GM18511 (cell line): ENCODE results near the gene GRID2.

Source experiments
- ATAC-seq: cut with Tn5 transposase; IDR thresholded peaks from one replicate; pipeline ENCODE4 v1.9.1; 2021; ENCODE audit warnings: mild to moderate bottlenecking, moderate library complexity; ENCODE audit not compliant: unreplicated experiment

GRID2 gene

DNA sequence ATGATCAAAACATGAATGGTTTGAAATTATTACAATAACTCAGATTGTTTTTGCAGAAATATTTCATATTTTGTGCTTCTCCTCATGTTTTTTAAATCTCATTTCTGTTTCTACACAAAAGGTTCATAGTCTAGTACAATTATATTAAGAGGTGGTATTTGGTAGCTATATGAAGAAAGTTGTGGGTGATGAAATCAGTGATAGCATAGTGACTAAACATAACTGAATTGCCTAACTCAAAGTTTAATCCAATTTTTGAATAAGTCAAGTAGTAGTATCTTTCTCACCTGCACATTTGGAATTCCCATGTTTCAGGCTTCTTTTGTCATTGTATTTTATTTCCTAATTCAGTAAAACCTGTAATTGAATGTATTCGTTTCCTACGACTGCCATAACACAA is 648.7 kb downstream of the GRID2 start:
- ATAC-seq: no peak

DNA sequence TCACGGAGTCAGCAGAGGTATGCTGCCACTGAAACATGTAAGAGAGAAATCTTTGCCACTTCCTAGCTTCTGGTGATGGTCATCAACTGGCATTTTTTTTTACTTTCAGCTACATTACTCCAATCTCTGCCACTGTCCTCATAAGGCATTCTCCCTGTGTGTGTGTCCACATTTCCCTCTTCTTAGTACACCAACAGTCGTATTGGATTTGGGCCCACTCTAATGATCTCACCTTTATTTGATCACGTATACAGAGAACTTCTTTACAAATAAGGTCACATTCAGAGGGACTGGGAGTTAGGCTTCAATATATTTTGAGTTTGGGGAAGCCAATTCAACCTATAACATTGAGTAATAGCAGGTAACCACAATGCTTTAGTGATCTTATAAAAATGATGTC is 649.1 kb downstream of the GRID2 start:
- no peak for ATAC-seq

DNA sequence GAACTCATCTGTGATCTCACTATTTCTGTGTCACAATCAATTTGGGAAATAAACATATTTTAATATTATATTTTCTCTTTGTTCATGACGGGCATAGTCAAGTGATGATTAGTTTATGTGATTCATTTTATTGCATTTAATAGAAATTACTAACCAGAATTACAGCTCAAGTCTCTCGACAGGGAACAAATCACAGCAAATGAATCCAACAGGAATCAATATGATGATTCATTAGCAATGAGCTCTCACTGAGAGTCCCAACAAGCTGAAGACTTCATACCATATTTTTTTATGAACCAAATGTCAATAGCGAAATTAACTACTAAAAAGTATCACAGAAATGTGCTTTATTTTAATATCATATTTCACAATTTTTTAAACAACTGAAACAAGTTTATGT is 649.7 kb downstream of the GRID2 start:
- no peak for ATAC-seq

DNA sequence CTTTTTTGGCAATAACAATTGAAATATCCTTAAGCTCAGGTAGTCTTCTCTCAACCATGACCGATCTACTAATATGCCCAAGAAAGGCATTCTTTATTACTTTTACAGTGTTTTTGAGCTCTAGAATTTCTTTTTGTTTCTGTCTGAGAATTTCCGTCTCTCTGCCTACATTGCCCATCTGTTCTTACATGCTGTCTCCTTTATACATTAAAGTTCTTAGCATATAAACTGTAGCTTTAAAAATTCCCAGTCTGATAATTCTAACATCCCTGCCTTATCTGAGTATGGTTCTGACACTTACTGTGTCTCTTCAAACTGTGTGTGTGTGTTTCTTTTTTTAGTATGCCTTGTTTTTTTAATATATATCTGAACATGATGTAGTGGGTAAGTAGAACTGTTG is 658.1 kb downstream of the GRID2 start:
- ATAC-seq: no peak

DNA sequence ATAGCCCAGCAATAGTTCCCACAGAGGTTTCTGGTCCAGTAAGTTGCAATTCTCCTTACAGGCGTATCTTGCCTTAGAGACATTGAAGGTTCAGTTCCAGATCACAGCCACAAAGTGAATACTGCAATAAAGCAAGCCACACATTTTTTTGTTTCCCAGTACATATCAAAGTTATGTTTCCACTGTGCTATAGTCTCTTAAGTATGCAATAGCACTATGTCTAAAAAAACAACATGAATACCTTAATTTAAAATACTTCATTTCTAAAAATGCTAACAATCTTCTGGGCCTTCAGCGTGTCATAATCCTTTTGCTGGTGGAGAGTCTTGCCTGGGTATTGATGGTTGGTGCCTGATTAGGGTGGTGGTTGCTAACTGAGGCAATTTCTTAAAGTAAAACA is 659.1 kb downstream of the GRID2 start:
- ATAC-seq: no peak

DNA sequence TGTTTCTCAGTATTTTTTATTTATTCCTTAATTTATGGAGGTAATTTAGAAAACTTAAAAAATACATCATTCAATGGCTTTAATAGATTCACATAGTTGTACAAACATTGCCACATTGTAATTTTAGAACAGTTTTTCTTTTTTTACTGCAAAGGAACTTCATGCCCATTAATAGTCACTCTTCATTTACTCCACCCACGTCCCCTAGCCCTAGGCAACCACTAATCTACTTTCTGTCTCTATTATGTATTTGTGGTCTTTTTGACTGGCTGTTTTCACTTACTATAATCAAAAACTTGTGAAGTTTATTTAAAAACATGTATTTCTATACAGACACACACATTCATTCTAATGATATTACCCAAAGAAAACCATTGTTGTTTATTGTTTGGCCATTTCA is 664.8 kb downstream of the GRID2 start:
- no peak for ATAC-seq

DNA sequence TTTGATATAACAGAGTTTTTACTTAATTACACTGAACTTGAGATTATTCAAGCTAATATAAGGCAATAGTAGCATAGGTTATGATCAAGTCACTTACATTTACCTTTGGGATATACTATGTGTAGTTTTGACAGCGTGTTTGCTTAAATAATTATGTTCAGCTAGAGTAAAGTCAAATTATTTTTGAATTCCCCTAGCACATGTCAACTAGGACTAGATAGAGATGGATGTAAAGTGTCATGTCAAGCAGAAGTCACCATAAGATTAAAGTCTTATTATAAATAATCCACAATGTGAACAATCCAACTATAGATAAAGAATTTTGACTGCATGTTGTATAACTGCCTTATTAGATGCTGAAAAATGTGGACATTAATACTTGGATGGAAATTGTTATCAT is 665.2 kb downstream of the GRID2 start:
- no peak for ATAC-seq

DNA sequence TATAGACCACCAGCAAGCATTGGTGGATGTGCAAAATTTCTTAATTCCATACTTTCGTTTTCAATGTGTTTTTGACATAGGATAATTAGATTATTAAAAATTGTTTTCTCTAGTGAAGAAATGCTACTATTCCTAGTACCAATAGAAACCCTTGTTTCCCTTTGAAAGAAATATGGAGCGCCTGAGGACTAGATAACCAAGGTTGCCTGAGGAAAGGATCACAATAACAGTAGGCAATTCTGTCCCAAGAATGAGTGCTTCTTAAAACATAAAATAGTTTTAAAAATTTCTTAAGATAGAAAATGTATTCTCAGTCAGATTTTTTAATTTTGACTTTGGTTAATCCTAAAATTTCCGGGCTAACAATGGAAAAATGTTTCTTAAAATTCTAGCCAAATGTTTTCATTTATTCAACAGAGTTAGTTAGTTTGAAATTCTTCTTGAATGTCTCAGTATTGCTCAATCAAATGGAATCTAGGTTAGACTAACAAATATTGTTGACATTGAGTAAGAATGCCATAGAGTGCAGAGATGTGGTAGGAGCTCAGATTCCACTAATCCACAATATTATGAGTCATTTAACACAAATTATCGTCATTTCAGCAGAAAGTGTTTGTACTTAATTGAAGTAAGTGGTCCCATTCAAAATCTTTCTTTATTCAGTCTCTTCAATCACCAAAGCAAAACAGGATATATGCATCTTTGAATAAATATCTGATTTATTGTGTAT is 666.0 kb downstream of the GRID2 start:
- ATAC-seq: no peak

DNA sequence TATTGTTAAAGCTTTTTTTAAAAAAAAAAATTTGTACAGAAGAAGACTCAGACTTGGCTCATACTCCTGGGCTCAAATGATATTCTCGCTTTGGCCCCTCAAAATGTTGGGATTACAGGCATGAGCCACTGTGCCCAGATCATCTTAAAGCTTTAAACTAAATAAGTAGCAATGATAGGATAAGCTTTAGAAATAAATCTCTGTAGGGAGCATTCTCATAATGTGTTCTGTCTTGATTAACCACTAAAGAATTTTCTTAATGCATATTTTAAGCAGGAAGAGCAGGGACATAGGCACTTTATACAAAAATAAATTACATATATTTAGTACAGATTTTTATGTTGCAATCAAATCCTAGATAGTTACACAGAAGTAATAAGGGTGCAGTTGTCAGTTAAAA is 667.2 kb downstream of the GRID2 start:
- no peak for ATAC-seq

DNA sequence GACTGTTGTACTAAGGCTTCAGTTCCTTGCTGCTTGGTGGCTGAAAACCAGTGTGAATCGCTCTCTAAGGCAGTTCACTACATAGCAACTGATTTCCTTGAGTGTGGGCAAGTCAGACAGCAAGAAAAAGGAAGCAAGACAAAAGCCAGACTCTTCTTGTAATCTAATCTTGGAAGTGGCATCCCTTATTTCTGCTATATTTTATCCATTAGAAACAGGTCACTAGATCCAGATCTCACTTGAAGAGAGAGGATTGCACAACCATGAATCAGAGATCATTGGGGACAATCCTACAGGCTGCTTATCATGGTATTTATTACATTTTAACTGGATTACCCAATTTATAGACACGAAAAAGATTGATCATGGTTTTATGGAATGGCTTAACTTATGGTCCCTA is 684.5 kb downstream of the GRID2 start:
- no peak for ATAC-seq

DNA sequence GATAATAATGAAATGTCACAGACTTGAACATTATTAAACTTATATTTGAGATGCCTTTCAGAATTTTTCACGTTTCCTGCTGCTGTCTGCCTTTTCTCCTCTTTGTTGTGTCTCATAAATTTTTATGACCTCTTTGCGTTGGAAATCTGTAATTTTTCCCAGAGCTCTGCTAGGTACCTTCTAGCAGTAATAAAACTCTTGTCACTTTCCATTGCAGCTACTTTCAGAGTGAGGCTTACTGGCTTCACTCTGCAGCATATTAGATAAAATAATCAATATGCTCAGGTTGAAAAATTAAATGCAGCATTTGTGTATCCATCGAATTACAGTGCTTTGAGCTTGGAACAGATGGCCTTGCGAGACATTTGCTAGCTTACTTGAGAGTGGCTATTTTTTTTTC is 689.0 kb downstream of the GRID2 start:
- no peak for ATAC-seq

DNA sequence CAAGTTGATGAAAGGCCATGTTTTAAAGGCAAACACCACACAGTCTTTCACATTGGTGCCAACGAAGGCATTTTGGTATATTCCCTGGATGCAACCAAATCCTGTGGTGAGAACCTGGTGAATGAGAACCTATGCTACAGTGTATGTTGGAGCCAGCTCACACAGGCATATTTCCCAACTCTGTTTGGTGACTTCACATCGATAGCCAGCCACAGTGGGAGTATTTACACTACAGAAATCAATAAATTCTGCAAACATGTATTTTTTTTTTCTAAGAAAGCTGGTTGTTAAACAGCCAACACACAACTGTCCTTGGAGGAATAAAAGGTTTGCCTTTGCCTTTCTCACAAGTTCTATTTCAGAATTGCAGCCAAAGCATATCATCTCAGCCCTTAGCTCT is 691.0 kb downstream of the GRID2 start:
- no peak for ATAC-seq

DNA sequence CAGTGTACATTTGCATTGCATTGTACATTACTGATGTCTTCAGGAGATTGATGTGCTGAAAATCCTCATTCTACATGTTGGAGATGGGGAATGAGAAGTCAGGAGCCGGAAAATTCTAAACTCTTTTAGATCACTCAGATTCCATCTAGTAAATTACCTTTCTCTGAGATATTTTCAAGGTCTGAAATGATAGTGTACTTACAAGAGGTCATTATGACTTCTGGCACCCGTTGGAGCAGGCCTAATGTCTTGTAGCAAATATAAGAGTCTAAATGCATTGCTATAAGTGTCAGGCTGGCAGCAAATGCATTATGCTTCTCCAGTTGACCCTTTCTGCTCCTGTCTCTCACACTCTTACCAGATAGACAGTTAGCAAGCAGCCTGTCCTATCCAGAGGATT is 692.8 kb downstream of the GRID2 start:
- ATAC-seq: no peak

DNA sequence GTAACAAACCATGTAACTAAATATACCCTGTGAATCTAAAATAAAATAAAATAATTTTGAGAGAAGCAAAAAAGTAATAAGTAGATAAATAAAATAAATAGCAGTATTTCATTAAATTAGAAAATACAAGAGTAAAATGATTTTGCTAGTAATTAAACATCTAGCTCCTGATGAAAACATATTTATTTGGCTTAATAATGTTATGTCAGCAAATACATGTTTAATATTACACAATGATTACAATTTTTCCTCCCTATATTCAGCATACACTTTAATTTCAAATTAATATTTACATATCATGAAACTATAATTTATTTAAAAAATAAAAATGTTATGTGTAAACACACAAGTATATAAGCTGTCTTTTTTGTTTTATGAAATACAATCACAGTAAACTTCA is 697.1 kb downstream of the GRID2 start:
- ATAC-seq: no peak

DNA sequence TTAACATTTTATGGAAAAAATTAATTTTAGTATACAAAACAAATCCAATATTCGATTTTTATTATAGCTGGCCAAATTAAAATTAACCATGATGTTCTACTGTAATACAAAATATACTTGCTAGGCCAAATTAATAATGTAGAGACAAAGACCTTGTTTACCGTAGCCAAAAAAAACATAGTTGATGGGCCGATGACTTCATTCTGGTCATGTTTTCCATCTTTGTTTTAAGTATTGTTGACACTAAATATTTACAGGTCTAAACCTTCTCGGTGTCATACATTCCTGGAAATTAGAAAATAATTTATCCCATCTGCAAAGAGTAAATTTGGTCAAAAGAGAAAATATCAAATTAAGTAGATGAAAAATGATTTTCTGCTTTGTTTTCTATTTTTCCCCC is 698.5 kb downstream of the GRID2 start:
- ATAC-seq: no peak

DNA sequence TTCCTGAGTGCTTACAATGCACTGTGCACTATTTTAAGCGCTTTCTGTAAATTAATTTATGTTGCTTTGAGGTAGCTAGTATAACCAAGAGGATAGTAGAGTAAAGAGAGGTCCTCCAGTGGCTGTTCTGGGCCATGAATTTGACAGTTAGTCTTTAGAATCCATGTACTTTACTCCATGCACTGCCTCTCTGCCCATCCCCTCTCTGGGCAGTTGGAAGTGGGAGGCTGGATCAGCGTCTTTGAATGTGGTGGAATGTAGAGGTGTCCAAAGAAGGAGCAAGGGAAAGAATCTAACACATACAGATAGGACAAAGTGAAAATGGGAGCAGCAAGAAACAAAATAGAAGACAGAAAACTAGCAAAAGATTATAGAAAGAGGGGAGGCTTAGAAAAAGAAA is 712.6 kb downstream of the GRID2 start:
- ATAC-seq: no peak

DNA sequence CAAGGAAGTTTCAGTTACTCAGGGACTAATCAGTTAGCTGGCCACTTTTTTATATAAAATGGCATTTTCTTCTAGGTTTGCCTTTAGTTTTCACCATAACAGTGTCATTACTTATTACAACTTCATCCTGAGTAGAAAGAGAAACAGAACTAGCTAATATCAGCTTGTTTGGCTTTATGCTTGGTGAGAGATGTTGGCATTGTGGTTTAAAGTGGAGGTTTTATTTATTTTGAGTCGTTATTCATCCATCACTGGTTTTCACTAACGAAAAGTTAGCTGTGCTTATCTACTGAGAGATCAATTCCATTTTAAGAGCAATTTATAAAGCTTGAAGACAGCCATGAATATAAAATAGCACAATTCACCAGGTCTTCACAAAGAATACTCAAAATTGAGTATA is 714.5 kb downstream of the GRID2 start:
- ATAC-seq: no peak

DNA sequence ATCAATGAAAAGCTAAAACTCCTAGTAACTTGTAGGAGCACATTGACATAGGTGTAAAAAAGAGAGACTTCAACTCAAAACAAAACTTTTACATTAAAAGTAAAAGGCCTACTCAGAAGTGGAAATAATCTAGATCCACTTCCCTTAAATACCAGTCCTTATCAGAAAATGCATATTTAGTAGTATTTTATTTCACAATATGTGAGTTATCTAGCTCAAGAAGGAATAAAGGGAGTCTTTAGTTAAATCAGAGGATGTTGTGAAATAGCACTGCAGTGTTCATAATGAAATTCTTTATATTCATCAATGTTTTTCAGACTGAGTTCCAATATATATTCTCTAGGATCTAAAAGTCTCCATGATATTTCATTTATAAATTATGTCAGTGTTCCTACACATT is 715.0 kb downstream of the GRID2 start:
- ATAC-seq: no peak

DNA sequence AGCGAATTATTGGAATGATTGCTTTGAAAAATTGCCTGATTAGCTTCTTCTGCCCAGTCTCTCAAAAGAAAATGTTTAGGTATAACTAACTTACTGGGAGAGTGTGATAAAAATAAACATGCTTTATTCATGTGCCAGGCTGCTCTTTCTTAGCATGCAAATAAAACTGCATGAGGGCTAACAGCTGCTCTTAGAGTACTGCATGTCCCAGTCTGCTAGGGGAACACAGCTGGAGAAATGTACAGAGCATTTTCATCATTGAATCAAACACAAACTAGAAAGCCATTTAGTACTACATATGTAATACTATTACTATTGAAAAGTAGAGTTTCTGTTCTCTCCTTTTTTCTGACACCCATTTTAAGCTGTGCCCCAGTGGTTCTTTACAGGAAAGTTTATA is 726.0 kb downstream of the GRID2 start:
- no peak for ATAC-seq

DNA sequence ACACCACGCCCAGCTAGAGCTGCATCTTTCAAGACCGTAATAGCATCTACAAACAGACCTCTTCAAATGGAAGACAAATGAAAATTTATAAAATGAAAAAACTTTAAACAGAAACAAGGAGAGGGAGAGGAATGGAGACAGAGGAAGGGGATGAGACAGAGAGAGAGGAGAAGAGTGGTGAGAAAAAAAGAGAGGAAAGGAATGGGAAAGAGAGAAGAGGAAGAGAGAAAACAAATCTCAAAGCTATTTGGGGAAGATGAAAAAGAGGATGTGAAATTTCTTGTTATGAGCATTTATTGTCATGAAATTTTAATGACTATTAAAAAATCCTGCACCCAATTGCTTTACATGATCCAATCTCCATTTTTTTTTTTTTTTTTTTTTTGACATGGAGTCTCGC is 726.9 kb downstream of the GRID2 start:
- ATAC-seq: peak; percentile 46

DNA sequence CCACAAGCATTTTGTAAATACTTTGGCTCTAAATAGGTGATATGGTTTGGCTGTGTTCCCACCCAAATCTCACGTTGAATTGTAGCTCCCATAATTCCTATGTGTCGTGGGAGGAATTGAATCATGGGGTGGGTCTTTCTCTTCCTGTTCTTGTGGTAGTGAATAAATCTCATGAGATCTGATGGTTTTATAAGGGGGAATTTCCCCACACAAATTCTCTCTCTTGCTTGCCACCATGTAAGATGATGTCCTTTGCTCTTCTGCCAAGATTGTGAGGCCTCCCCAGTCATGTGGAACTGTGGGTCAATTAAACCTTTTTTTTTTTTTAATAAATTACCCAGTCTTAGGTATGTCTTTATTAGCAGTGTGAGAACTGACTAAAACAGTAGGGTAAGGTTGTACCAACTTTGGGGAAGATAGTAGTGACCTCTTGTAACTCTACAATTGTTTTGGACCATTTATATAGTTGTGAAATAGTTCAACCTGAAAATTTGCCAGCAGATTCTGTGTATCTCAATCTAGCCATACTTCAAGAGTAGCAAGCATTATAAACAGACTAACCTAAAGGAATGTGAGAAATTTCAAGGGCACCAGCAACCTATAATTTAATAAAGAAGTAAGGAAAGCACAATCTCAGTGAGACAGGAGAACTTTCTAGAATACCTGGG is 727.8 kb downstream of the GRID2 start:
- ATAC-seq: no peak

DNA sequence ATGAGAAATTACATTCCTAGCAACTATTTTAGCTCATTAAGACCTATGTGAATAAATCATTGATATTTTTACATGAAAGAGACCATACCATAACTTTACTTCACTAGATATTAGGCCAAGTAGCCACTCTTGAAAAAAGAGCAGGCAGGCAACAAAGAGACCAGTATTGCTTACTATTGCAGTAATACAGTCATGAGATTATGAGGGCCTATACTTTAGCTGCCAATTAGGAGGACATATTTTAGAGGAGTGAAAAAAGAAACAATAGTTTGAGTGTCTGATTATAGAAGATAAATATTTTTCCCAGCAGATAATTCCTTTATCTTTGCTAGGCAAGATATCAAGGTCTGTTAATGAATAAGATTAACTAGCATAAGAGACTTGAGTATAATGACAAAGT is 739.0 kb downstream of the GRID2 start:
- no peak for ATAC-seq

DNA sequence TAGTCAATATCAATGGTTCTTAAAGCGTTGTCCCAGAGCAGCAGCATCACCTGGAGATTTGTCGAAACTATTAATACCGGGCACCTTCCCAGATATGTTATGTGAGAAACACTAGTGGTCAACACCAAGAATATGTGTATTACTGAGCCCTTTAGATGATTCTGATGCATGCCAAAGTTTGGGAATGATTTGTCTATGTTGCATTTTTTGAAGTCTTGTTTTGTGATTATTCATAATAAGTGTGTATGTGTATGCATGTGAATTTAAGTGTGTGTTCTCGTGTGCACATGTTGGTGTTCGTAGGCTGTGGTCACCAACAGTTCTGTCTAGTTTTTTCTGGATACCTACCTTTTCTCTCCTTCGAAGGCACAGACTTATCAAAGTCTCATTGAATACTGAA is 749.4 kb downstream of the GRID2 start:
- no peak for ATAC-seq
